H9 (cell line): ENCODE data around the gene CDCA3. TPM values are rescaled to one million over a fixed set of nuclear protein-coding genes. Genes with fewer than 3 reads are reported as not detected.

Experiments used
- DNase-seq: peaks from one replicate; pipeline ENCODE4 v3.0.0-alpha.2; 2017
- H2AFZ ChIP-seq: one replicate; pipeline ENCODE4 v1.6.1; 2013; ENCODE audit warnings: mild to moderate bottlenecking, low read length, control low read depth, moderate library complexity
- H2AK5ac ChIP-seq: 2 replicates; pipeline ENCODE4 v1.6.1; 2013; ENCODE audit warnings: low read length, control low read depth, mixed read lengths; ENCODE audit not compliant: insufficient read length
- H2BK120ac ChIP-seq: one replicate; pipeline ENCODE4 v1.6.1; 2013; ENCODE audit warnings: low read depth, mild to moderate bottlenecking, low read length, control low read depth, inconsistent platforms; ENCODE audit not compliant: poor library complexity, severe bottlenecking
- H2BK12ac ChIP-seq: 2 replicates; pipeline ENCODE4 v1.6.1; 2013; ENCODE audit warnings: low read length, control low read depth, mixed read lengths, low read depth; ENCODE audit not compliant: insufficient read length
- H2BK15ac ChIP-seq: 2 replicates; pipeline ENCODE4 v1.6.1; 2013; ENCODE audit warnings: low read depth, low read length, control low read depth
- H2BK20ac ChIP-seq: one replicate; pipeline ENCODE4 v1.6.1; 2013; ENCODE audit warnings: low read depth, mild to moderate bottlenecking, low read length, control low read depth, inconsistent platforms; ENCODE audit not compliant: poor library complexity, severe bottlenecking
- H2BK5ac ChIP-seq: 2 replicates; pipeline ENCODE4 v1.6.1; 2013; ENCODE audit warnings: low read length, control low read depth, mixed read lengths; ENCODE audit not compliant: insufficient read length
- H3K14ac ChIP-seq: 2 replicates; pipeline ENCODE4 v1.6.1; 2013; ENCODE audit warnings: low read length, control low read depth; ENCODE audit not compliant: insufficient read depth
- H3K18ac ChIP-seq: 2 replicates; pipeline ENCODE4 v1.6.1; 2013; ENCODE audit warnings: low read depth, mild to moderate bottlenecking, mixed read lengths, low read length, control low read depth; ENCODE audit not compliant: insufficient read length
- H3K23ac ChIP-seq: 2 replicates; pipeline ENCODE4 v1.6.1; 2013; ENCODE audit warnings: low read length, control low read depth, mixed read lengths, low read depth; ENCODE audit not compliant: insufficient read length
- H3K23me2 ChIP-seq: 2 replicates; pipeline ENCODE4 v1.6.1; 2013; ENCODE audit warnings: low read depth, mild to moderate bottlenecking, mixed read lengths, low read length, control low read depth; ENCODE audit not compliant: insufficient read length, poor library complexity, severe bottlenecking
- H3K27ac ChIP-seq: 2 replicates; pipeline ENCODE4 v1.5.1; 2013; ENCODE audit warnings: low read length, control low read depth, mixed read lengths, low read depth; ENCODE audit not compliant: insufficient read length
- H3K27me3 ChIP-seq: 2 replicates; pipeline ENCODE4 v1.6.1; 2013; ENCODE audit warnings: low read length, control low read depth, inconsistent platforms; ENCODE audit not compliant: insufficient read depth
- H3K4ac ChIP-seq: 2 replicates; pipeline ENCODE4 v1.6.1; 2013; ENCODE audit warnings: low read depth, mild to moderate bottlenecking, control low read depth, inconsistent platforms, low read length, moderate library complexity
- H3K4me1 ChIP-seq: 2 replicates; pipeline ENCODE4 v1.6.1; 2013; ENCODE audit warnings: low read length, control low read depth, inconsistent platforms; ENCODE audit not compliant: insufficient read depth
- H3K4me2 ChIP-seq: 2 replicates; pipeline ENCODE4 v1.6.1; 2013; ENCODE audit warnings: low read length, control low read depth, mixed read lengths; ENCODE audit not compliant: insufficient read length, insufficient read depth
- H3K56ac ChIP-seq: 2 replicates; pipeline ENCODE4 v1.6.1; 2013; ENCODE audit warnings: low read depth, mild to moderate bottlenecking, mixed read lengths, low read length, control low read depth; ENCODE audit not compliant: insufficient read length
- H3K79me1 ChIP-seq: 2 replicates; pipeline ENCODE4 v1.6.1; 2013; ENCODE audit warnings: low read depth, mild to moderate bottlenecking, moderate library complexity, low read length, control low read depth, inconsistent platforms; ENCODE audit not compliant: insufficient read depth, poor library complexity, severe bottlenecking
- H3K79me2 ChIP-seq: 2 replicates; pipeline ENCODE4 v1.6.1; 2013; ENCODE audit warnings: low read length, control low read depth, inconsistent platforms; ENCODE audit not compliant: insufficient read depth
- H3K9ac ChIP-seq: 2 replicates; pipeline ENCODE4 v1.6.1; 2013; ENCODE audit warnings: low read length, control low read depth, mixed read lengths; ENCODE audit not compliant: insufficient read length; ENCODE audit errors: extremely low read depth
- H3K9me3 ChIP-seq: one replicate; pipeline ENCODE4 v1.6.1; 2013; ENCODE audit warnings: low read depth, low read length, inconsistent platforms; ENCODE audit not compliant: control insufficient read depth
- H3T11ph ChIP-seq: one replicate; pipeline ENCODE4 v1.6.1; 2013; ENCODE audit warnings: mild to moderate bottlenecking, low read length, control low read depth, inconsistent platforms
- H4K20me1 ChIP-seq: one replicate; pipeline ENCODE4 v1.6.1; 2013; ENCODE audit not compliant: control insufficient read depth, insufficient read length, insufficient read depth
- H4K5ac ChIP-seq: 2 replicates; pipeline ENCODE4 v1.6.1; 2013; ENCODE audit warnings: low read depth, mild to moderate bottlenecking, mixed read lengths, low read length, control low read depth; ENCODE audit not compliant: insufficient read length
- H4K8ac ChIP-seq: replicated peaks from 2 replicates; pipeline ENCODE4 v1.6.1; 2013; ENCODE audit warnings: low read length, control low read depth, mixed read lengths, low read depth; ENCODE audit not compliant: insufficient read length
- H4K91ac ChIP-seq: 2 replicates; pipeline ENCODE4 v1.6.1; 2013; ENCODE audit warnings: low read depth, mild to moderate bottlenecking, moderate library complexity, mixed read lengths, low read length, control low read depth; ENCODE audit not compliant: insufficient read length
- H3K27ac Mint-ChIP-seq, 3 experiments: 2 replicates in 2 of 3; 3 replicates in 1 of 3; pipeline ENCODE4 v1.8.0; 2020 to 2021; ENCODE audit warnings: mixed read lengths in 3 of 3, mild to moderate bottlenecking in 1 of 3, moderate library complexity in 1 of 3
- H3K27me3 Mint-ChIP-seq: 2 replicates; pipeline ENCODE4 v1.8.0; 2021; ENCODE audit warnings: low read depth, mild to moderate bottlenecking, moderate library complexity, mixed read lengths
- H3K36me3 Mint-ChIP-seq, 3 experiments: 2 replicates in 2 of 3; 3 replicates in 1 of 3; pipeline ENCODE4 v1.8.0; 2020 to 2021; ENCODE audit warnings: low read depth in 3 of 3, mixed read lengths in 3 of 3; ENCODE audit not compliant: insufficient read depth in 1 of 3
- H3K4me1 Mint-ChIP-seq, 2 experiments: 2 replicates each; pipeline ENCODE4 v1.8.0; 2020; ENCODE audit warnings: mixed read lengths in 2 of 2
- H3K4me3 Mint-ChIP-seq, 2 experiments: 2 replicates in 1 of 2; 3 replicates in 1 of 2; pipeline ENCODE4 v1.8.0; 2020 to 2021; ENCODE audit warnings: mild to moderate bottlenecking in 2 of 2, mixed read lengths in 2 of 2, moderate library complexity in 1 of 2
- H3K9me3 Mint-ChIP-seq, 2 experiments: 2 replicates in 1 of 2; 3 replicates in 1 of 2; pipeline ENCODE4 v1.8.0; 2020; ENCODE audit warnings: mild to moderate bottlenecking in 2 of 2, mixed read lengths in 2 of 2, moderate library complexity in 1 of 2
- CTCF ChIP-seq: fragments of 200-600 bp; sonication (generic); conservative IDR thresholded peaks from 3 replicates; pipeline ENCODE4 v1.8.0; 2021; ENCODE audit warnings: antibody characterized with exemption, mild to moderate bottlenecking
- WGBS: extraction: QIAGEN DNeasy Blood & Tissue Kit; methylation state at CpG from one replicate; pipeline ENCODE4 v1.1.7; 2013; ENCODE audit warnings: missing lambda C conversion rate, low lambda C conversion rate, mixed read lengths; ENCODE audit not compliant: insufficient read length; ENCODE audit errors: extremely low coverage; 5-methylcytosine and 5-hydroxymethylcytosine counted together
- total RNA-seq: library from RNA; stranded (reverse); gene quantifications from 2 replicates; pipeline ENCODE4 v1.2.1, GENCODE V29; 2021

Gene CDCA3
- total RNA-seq, 1 experiment from 2014 or later: 45.1 TPM

- Histone ChIP-seq H2AK5ac (no peak overlapping the region), H2BK5ac (no peak overlapping the region), H3K56ac (no peak overlapping the region), H3K4ac (no peak overlapping the region; the same call in 1 of the 2 replicates), H3K27me3 (no peaks in the 10 kb centered on the region), H3K14ac (peak overlapping the region; percentile 77; the same call in 1 of the 2 replicates), H2BK15ac (no peak overlapping the region), H3K79me2 (no peaks in the 10 kb centered on the region), H3T11ph (peak overlapping the region; percentile 47), H3K18ac (peak overlapping the region; percentile 45), H2AFZ (no peak overlapping the region), H3K23ac (no peak overlapping the region), H3K23me2 (peaks cover 2% of the 10 kb centered on the region), H4K91ac (no peak overlapping the region), H4K8ac (no peak overlapping the region), H3K4me2 (no peak overlapping the region), H3K9ac (no peak overlapping the region), H2BK12ac (peak overlapping the region; percentile 28), H2BK20ac (peak overlapping the region; percentile 93), H3K4me1 (peaks cover 2% of the 10 kb centered on the region; the same call in 1 of the 2 replicates), H2BK120ac (peak overlapping the region; percentile 14), H3K27ac (no peak overlapping the region), H4K20me1 (peaks cover 2% of the 10 kb centered on the region), H3K9me3 (no peaks in the 10 kb centered on the region), H3K79me1 (no peaks in the 10 kb centered on the region), H4K5ac (no peak overlapping the region)
- TF ChIP-seq CTCF: no peak
- peaks cover 4 to 14% of the 10 kb centered on the region in 2 experiments for H3K4me1 Mint-ChIP-seq
- peak; percentile 63 for DNase-seq
- no peaks in the 10 kb centered on the region for H3K9me3 Mint-ChIP-seq
- H3K27ac Mint-ChIP-seq: no peak overlapping the region
- WGBS: no CpG with 5 or more reads among the region's 10 CpGs
- no peak overlapping the region for H3K4me3 Mint-ChIP-seq
- no peaks in the 10 kb centered on the region; the same call in 1 of the 2 replicates for H3K27me3 Mint-ChIP-seq
- H3K36me3 Mint-ChIP-seq: no peaks in the 10 kb centered on the region
Observed at GRCh38 chr12:6899837-6900519, 48.9 kb upstream of the CDCA3 start.
